Stimulated activated CD4-positive, alpha-beta T cell treated with anti-CD3 and anti-CD28 coated beads, Interleukin-1b, Interleukin-23, amount 100 ng/mL, for 24 hours (primary cell): ENCODE results near the gene NPFFR1.

Source experiments
- DNase-seq, 4 experiments: peaks; one replicate each; pipeline ENCODE4 v3.0.0-alpha.2; 2020; ENCODE audit warnings: low read depth in 4 of 4, low spot score in 1 of 4

Gene NPFFR1

DNA sequence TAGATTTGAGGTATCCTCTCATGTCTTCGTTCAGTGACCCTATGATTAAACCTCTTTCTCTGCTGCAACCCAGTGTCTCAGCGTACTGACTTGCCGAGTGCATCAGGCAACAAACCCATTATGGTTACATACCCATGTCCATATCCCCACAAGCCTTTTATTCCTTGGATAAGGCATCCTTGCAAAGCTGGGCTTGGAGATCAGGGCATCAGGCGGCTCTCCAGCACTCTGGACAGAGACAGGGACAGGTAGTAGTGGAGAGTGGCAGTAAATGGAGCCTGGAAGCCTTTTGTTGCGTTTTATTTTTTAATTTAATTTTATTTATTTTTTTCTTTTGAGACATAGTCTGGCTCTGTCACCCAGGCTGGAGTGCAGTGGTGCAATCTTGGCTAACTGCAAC lies 32.0 kb upstream of the NPFFR1 start:
- DNase-seq: no peak

- DNase-seq: no peak
Measured at GRCh38 chr10:70315276-70315675, 31.5 kb upstream of the NPFFR1 start.

DNA sequence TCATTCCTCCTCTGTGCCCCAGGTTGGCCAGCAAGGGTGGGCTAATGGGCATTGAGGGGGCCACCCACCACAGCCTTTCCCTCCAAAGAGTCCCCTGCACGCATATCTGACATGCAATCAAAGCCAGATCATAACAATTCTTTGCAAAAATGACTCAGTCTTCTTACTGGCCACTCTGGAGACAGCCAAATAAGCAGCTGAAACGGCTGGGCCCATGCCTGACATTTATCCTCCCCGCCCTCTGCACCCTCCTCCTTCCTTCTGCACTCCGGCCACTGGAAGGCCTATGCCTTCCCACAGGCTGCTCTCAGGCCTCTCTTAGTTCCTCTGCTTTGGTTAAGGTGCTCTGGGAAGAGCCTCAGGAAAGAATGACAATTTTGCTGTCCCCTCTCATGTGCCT lies 29.2 kb upstream of the NPFFR1 start:
- DNase-seq: no peak

DNA sequence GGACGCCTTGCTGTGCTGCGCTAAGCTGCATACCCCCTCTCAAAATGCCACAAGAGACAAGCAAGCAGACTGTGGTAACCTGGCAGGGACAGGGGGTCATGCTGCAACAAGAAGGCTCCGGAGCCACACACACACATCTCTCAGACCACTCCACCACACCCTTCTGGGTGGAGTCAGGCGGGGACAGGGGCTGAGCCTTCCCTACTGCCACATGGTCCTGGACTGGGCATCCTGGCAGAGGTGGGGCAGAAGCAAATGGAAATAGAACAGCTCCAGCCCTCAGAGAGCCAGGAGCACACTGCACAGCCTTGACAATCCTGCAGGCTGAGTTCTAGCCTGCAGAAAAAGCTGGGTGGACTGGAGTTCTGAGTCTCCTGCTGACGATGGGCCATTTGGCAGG lies 28.4 kb upstream of the NPFFR1 start:
- no peak for DNase-seq

DNA sequence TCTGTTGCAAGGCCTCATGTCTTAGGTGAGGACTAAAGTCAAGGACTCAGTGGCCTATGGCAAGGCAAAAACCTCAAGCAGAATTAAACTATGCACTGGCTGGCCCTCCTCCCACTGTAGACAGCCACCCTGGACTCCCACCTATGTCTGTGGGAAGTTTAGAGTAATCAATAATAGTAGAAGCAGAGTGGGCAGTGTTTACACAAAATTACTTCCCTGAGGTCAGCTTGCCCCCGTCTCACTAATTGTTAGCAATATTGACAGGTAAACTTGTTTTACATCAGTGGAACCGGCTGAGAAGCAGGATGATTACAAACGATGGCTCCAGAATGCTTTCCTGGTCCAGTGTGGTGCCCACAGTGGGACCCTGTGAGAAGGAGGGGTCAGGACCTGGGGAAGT lies 27.9 kb upstream of the NPFFR1 start:
- DNase-seq: no peak

DNA sequence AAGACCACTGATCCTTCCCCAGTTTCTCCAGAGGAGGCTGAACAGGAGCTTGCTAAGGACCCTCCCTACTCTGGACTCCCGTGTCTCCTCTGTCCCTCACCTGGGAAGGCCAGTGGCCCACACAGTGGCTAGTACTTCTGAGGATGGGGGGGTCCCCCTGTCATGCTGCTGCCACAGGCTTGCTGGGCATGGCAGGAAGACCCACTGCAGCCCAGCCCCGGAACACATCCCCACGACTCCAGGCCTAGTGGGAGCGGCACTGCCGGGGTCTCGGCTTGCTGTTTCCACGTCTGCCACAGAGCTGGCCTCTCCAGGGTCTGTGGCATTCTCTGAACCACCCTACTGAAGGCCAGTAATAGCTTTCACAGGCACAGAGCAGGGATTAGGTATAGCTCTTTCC lies 25.9 kb upstream of the NPFFR1 start:
- DNase-seq: no peak

DNA sequence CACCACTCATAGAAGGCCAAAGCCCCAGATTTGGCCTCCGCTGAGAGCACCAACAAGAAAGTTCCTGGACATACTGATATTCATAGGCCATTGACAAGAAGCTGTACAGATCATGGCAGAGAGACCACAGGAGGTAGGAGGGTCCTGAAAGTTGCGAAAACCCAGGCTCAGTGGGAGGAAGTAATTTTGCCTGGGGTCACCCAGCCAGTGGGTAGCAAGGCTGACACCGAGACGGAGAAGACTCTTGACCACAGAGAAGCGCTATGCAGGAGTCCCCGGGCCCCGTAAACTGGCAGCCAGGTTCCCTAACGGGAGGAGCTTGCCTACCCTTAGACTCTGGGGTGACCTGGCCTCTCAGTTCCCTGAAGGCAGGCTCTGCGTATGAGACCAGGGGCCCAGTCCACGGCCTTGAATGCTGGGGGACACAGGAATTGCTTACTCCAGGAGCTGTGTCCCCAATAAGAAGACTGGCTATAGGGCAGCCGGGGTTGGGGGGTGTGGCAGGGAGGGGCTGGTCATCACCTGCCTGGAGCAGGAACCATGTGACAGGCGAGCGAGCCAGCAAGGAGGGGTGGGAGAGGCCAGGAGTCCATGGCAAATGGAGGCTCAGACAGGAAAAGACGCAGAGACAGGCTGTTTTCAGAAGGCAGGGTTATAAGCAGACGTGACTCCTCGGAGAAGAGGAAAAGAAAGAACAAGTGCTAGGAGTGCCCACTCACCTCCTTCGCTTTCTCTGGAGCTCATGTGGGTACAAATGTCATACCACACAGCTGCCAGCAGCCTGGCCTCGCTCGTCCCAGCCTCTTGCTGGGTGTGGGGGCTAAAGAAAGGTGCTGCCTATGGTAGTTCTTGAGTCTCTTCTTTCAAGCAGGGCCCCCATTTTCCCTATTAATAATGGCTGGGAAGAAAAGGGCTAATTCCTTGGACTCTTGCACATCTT lies 24.6 kb upstream of the NPFFR1 start:
- no peak for DNase-seq

DNA sequence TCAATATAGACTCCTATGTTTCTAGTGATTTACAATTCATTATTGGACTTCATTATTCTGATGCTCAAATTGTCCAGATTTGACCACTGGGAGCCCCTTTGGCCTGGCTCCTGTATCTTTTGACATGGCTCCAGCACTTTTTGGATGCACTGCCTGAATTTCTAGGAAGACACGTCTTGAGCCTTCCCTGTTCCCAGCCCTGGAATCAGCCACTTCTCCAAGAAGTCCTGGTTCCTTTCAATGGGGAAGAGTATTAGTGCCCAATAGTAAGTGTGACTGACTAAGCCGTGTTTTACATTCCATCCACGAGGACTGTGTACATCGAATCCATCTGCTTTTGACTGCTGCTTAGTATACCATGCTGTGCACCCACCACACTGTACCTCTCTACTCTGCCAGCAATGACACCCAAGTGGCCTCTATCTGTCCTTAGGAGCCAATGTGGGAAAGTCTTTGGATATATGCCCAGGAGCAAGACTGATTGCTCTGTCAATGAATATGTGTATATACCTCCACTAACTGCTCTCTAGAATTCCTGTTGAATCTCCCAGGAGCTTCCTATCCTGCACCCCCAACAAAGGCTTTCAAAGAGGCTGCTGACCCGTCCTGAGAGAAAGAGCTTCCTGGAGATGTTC lies 23.2 kb upstream of the NPFFR1 start:
- DNase-seq: no peak

GRCh38 chr10:70306181-70306705 lies 22.4 kb upstream of the NPFFR1 start:
- no peak for DNase-seq

DNA sequence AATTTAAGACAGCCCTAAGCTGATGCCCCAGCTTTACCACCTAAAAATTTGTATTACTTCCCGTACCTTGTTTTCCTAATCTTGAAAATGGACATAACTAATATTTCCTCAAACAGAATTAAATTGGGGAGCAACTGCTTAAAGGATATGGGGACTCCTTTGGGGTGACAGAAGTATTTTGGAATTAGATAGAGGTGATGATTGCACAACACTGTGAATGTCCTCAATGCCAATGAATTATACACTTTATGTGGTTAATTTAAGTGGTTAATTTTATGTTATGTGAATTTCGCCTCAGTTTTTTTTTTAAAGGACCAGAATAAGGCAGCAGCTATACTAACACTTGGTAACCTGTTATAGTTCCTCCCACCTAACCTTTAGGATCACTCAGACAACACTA lies 19.9 kb upstream of the NPFFR1 start:
- no peak for DNase-seq

GRCh38 chr10:70302292-70302691 lies 18.5 kb upstream of the NPFFR1 start:
- DNase-seq: no peak

GRCh38 chr10:70300908-70301597 lies 17.2 kb upstream of the NPFFR1 start:
- no peak for DNase-seq

- DNase-seq: no peak
Measured at GRCh38 chr10:70300461-70300860, 16.7 kb upstream of the NPFFR1 start.

- no peak for DNase-seq
Measured at GRCh38 chr10:70299876-70300275, 16.1 kb upstream of the NPFFR1 start.

GRCh38 chr10:70298393-70298792 lies 14.6 kb upstream of the NPFFR1 start:
- DNase-seq: no peak

DNA sequence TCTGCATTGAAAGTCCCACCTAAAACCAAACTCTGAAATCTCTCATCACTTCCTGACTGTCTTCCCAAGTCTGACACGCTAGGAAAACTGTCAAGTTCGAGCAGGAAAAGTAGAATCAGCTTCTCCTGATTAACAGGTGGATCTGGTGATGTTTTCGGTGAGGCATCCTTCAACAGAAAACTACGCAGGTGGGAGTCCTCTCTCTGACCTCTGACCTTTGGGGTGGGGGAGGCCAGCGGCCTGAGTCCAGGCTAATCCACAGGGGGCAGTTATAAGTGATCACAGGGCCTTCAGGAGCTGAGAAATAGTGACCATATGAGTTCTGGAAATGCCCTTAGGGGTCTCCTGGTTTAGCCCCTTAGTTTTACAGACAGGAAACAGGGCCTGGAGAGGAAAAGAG lies 13.4 kb upstream of the NPFFR1 start:
- no peak for DNase-seq

- no peak for DNase-seq
Measured at GRCh38 chr10:70296406-70296899, 12.6 kb upstream of the NPFFR1 start.

- no peak for DNase-seq
Measured at GRCh38 chr10:70295926-70296325, 12.1 kb upstream of the NPFFR1 start.

DNA sequence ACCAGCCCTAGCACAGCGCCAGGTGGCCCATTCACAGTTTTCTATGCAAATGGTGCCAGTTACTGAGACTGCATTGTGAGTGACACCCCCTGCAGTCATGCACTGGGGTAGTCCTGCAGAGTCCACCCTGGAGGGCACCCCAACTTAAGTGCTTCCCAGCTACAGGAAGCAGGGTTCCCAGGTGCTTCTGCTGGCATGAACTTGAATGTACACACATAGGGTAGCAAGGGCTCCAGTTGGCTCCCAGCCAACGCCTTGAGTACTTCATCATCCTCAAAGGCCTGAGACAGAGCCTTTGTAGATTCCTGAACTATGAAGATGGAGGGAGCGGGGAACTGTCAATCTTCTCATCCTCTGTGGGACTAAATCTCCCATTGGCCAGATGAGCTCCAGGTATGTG lies 11.5 kb upstream of the NPFFR1 start:
- DNase-seq: no peak

DNA sequence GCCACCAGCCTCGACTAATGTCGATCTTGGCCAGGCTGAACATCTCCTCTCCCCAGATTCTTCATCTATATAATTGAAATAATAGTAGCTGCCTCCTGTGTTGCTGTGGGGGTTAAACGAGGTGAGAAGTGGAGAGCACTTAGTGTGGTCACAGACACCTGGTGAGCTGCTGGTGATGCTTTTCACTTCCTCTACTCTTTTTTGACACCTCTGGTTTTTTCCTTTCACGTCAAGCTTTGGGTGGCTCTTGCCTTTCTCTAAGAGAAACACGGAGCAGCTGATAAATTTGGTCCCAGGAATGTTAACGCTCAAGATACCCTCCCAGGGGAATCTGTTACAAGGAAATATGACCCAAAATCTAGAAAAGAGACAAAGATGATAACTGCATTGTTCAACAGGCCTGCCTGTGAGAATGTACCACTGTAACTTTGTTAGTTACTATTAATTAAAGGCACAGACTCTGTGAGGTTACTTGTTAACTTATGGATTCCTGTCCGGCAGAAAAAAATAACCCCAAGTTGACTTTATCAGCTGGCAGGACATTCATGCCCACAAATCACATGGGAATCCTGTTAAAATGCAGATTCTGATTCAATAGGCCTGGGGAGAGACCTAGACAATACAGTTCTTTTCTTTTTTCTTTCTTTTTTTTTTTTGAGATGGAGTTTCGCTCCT lies 9.5 kb upstream of the NPFFR1 start:
- DNase-seq: no peak

DNA sequence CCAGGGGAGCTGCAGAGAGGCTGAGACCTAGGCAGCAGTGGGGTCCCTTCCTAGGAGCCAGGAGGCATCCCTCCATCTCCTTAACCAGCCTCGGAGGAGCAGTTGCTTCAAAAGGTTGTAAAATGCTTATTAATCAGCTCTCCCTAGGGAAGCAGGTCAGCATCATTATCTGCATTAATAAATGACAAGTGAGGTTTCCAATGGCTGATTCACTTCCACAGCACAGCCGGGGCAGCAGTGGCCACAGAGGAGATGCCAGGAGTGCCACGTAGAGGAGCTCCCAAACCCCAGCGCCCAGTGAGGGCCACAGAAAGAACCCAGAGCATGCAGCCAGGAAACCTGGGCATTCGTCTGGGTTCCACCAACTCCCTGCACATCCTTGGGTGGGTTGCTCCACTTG lies 8.2 kb upstream of the NPFFR1 start:
- no peak for DNase-seq
